Limb (tissue), 2 donors: ENCODE results near the gene TDRD3.
A peak's percentile ranks its signal among the peaks of the same experiment; 100 is the strongest.
"Not testable (repeated sequence)": the region's sequence is repeated elsewhere in the genome, so short reads cannot be mapped to it uniquely, and the experiment has no call there.

Source experiments
- DNase-seq, 2 donors: peaks; one replicate each; pipeline ENCODE4 v3.0.0-alpha.2; 2016; ENCODE audit errors: extremely low spot score in 2 of 2

Gene TDRD3

GRCh38 chr13:60396783-60397703 lies at the start of gene TDRD3:
Gene TDRD3 (plus strand): TSS chr13:60397220. CDS start chr13:60397365, 145 bp downstream.
- DNase-seq = peak; percentile 89 to 93

GRCh38 chr13:60347690-60348089 lies 49.3 kb upstream of the TDRD3 start:
- no peak for DNase-seq

DNA sequence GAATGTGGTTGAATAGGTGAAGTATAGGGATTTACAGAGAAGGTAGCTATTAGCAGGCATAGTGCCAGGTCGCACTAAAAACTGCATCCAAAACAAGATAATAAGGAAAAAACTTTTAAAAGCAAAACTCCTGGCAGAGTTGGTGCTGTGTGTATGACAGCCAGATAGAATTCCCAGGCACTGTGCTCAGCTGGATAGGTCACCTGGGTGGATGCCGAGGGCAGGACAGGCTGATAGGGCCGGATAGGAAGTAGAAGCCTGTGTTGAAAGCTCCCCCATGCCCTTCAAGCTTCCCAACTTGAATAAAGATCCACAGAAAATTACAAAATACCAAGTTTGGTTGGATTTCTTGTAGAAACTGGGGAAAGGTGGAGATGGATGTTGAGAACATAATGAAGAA lies 48.9 kb upstream of the TDRD3 start:
- no peak for DNase-seq

DNA sequence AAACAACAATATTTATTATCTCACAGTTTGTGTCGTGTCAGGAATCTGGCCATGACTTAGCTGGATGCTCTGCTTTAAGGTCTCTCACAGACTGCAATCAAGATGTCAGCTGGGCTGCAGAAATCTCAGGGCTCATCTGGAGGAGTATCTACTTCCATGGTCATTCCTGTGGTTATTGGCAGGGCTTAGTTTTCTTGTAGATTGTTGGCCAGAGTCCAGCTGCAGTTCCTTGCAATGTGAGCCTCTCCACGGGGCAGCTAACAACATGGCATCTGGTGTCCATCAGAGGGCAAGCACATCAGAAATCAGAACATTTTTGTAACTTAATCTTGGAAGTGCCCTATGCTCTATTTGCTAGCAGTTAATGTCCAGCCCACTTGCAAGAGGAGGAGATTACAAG lies 45.7 kb upstream of the TDRD3 start:
- DNase-seq = peak in 1 of 2 donors; percentile 32

GRCh38 chr13:60351855-60352615 lies 45.0 kb upstream of the TDRD3 start:
- DNase-seq = no peak

- DNase-seq = no peak
Measured at GRCh38 chr13:60352644-60353043, 44.4 kb upstream of the TDRD3 start.

DNA sequence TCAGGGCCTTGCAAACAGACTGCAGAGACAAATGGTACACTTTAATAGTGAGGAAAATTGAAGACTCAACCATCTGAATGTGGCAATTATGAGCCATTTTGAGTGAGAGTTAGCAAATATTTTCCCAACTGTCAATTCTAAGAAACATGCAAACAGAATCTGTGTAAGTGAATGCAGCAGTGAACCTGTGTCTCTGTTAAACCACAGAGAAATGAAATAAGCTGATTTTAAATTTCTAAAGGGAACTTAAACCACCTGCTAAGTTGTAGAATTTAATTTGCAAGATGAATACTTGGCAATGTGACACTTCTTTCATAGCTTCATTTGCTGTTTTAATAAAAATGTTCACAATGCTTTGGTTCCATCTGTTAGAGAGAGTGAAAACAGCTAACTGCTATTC lies 42.0 kb upstream of the TDRD3 start:
- no peak for DNase-seq

DNA sequence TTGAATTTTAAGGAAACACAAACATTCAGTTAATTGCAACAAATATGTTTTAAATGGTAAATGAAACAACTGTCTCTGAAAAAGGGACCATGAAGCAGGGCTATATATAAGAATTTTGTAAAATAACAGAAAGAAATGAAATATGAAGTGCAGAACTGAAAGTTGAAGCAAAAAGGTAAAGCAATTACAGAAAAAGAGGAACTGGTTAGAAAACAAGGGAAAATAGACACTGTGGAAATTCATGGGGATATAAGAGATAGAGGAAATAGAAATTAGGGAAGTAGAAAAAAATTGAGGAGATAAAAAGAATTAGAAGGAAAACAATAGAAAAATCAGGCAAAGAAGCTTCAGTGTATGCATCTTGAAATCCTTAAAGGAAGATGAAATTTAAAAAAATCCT lies 40.0 kb upstream of the TDRD3 start:
- DNase-seq = no peak

DNA sequence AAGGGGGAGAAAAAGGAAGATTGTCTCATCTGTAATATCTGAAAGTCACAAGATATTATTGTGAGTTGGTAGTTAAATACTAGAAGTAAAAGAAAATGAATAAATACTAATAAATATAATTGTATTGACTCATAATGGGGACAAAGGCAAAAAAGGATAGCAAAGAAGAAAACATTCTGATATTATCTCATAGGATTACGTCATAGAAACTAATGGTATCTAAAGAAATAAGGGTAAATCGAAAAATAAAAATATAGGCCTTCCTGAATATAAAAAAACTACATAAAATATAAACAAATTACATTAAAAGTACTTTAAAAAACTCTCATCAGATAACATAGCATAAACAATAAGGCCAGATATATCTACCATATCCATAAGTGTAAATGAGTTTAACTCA lies 38.6 kb upstream of the TDRD3 start:
- DNase-seq = no peak

DNA sequence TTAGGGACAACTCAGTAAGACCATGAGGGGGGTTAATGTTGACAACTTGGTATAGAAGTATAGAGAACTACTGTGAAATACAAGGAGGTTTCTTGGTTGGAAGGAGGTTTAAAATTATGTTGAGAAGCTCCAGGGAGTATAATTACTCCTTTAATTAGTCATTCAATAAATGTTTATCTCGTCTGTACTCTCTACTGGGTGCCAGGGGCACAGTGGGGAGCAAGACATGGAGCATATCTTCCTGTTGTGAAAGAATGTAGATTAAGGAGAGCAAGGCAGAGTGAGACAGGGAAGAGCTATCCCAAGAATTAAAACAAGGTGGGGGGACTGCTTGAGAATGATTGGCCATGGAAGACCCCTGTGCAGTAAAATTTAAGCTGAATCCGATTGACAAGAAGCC lies 33.7 kb upstream of the TDRD3 start:
- DNase-seq = no peak

GRCh38 chr13:60369242-60369641 lies 27.8 kb upstream of the TDRD3 start:
- DNase-seq = no peak

- no peak for DNase-seq
Measured at GRCh38 chr13:60370343-60370742, 26.7 kb upstream of the TDRD3 start.

DNA sequence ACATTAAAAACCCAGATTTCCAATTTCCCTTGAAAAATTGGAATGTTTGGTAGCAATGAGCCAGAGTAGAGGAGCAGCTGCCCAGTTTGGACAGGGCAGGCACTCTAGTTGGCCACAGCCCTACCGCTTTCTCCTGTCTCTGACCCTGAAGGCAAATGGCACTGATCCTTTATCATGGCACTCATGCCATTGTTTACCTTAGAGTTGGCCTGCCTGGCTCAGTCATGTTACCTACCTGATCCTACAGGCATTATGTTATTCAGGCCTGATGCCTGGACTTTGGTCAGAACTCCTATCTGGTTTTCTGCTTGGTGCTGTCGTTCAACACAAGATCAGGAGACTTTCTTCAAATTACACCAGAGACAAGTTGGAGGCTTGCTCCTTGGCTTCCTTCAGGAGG lies 24.9 kb upstream of the TDRD3 start:
- no peak for DNase-seq

DNA sequence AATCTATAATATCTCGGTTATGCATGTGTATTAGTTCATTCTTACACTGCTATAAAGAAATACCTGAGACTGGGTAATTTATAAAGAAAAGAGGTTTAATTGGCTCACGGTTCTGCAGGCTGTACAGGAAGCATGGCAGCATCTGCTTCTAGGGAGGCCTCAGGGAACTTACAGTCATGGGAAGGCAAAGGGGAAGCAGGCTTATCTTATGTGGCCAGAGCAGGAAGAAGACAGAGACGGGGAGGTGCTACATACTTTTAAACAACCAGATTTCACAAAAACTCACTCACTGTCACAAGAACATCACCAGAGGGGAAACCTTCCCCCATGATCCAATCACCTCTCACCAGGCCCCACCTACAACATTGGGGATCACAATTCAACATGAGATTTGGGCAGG lies 17.7 kb upstream of the TDRD3 start:
- not testable (repeated sequence) for DNase-seq

DNA sequence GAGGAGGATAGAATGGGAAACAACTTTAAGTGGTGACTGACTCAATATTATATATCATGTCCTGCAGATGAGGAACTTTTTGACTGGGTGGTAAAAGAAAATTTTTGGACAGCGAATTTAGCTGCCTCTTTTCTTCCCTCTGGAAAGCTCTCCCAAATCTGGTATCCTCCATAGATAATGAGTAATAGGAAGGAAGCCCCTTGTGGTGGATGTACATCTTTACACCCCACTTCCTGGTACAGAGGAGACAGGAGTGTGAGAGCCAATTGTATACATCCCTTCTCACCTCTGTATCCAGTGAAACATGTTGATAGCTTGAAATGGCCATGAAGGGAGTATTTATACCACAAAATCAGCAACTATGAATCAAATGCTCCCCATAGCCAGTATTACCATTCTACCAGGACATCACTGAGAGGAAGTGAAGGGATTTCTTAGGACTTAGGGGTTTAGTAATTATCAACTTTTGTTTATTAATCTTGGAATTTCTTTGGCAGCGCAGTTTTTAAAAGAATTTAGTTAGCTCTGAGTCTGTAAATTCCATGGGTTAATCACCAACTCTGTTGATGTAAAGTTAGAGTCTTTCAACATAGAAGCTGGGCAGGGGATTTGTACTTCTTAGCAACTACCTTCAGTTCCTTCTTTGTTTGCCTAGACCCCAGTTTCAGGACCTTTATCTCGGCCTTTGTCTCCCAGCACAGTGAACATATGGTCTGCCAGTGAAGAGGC lies 17.0 kb upstream of the TDRD3 start:
- no peak for DNase-seq

GRCh38 chr13:60384911-60385310 lies 12.1 kb upstream of the TDRD3 start:
- no peak for DNase-seq

DNA sequence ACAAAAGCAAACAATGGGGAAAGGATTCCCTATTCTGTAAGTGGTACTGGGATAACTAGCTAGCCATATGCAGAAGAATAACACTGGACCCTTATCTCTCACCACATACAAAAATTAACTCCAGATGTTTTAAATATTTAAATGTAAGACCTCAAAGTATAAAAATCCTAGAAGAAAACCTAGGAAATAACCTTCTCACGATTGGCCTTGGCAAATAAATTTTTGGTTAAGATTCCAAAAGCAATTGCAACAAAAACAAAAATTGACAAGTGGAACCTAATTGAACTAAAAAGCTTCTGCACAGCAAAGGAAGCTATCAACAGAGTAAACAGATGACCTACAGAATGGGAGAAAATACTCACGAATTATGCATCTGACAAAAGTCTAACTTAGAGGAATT lies 10.8 kb upstream of the TDRD3 start:
- DNase-seq = no peak

- DNase-seq = no peak
Measured at GRCh38 chr13:60392131-60392530, 4.9 kb upstream of the TDRD3 start.

- DNase-seq = peak; percentile 90 to 91
Measured at GRCh38 chr13:60395971-60396782, 843 bp upstream of the TDRD3 start.

- peak; percentile 64 to 83 for DNase-seq
Measured at GRCh38 chr13:60397704-60398378, 821 bp downstream of the TDRD3 start.
